ENCODE results near the gene GIMAP6.
"Not testable (repeated sequence)": the region's sequence is repeated elsewhere in the genome, so short reads cannot be mapped to it uniquely, and the experiment has no call there.

The GIMAP6 gene

GRCh38 chr7:150579979-150580637 lies 52.1 kb downstream of the GIMAP6 start:
- not testable (repeated sequence) for H3K27me3 Mint-ChIP-seq, H3K27ac Mint-ChIP-seq, H3K9me3 Mint-ChIP-seq, H3K4me3 Mint-ChIP-seq
- Mint-ChIP-seq H3K4me1 (peaks cover 39% of the 10 kb centered on the region), H3K36me3 (peaks cover 32% of the 10 kb centered on the region)

Measured in activated naive CD4-positive, alpha-beta T cell treated with anti-CD3 and anti-CD28 coated beads, Interleukin-2, amount 50 U/mL, for 24 hours (primary cell).